Prostate gland (tissue), 2 donors: ENCODE measurements around the gene GALNT15.

Experiments
- POLR2A ChIP-seq: fragments of 450-650 bp; IDR thresholded peaks from one replicate; pipeline ENCODE4 v1.6.1; 2016; ENCODE audit warnings: antibody characterized with exemption, mild to moderate bottlenecking
- POLR2AphosphoS5 ChIP-seq: sonication (generic); formaldehyde crosslinking; IDR thresholded peaks from one replicate; pipeline ENCODE4 v1.6.1; 2017; ENCODE audit warnings: antibody characterized with exemption
- TF ChIP-seq, protein P1 (sequence below), 4 experiments: fragments of 200-600 bp in 2 of 4; fragments of 450-650 bp in 2 of 4; sonication (generic) in 2 of 4; IDR thresholded peaks; 1 replicate in 3 of 4; 2 replicates in 1 of 4; pipeline ENCODE4 v1.5.1; 2016 to 2019; ENCODE audit warnings: antibody characterized with exemption in 4 of 4, mild to moderate bottlenecking in 2 of 4, moderate library complexity in 2 of 4

DNA sequence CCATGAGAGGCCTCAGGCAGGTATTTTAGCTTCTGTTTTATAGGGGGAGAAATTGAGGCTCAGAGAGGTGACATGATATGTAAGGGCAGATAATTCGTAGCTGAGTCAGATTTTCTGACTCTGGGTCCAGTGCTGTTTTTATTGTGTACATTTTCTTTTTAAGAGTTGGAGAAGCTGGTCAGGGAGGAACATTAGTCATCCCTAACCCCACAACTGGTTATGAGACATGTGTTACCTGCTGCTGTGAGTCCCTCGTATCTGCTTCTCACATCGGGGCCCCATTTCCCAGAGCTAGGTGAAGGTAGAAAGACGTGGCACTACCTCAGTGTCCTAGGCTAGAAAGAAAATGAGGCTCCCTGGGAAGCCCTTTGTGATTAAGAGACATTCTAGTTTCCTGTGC, 28.6 kb downstream of the GALNT15 start:
- TF ChIP-seq, protein P1, sequence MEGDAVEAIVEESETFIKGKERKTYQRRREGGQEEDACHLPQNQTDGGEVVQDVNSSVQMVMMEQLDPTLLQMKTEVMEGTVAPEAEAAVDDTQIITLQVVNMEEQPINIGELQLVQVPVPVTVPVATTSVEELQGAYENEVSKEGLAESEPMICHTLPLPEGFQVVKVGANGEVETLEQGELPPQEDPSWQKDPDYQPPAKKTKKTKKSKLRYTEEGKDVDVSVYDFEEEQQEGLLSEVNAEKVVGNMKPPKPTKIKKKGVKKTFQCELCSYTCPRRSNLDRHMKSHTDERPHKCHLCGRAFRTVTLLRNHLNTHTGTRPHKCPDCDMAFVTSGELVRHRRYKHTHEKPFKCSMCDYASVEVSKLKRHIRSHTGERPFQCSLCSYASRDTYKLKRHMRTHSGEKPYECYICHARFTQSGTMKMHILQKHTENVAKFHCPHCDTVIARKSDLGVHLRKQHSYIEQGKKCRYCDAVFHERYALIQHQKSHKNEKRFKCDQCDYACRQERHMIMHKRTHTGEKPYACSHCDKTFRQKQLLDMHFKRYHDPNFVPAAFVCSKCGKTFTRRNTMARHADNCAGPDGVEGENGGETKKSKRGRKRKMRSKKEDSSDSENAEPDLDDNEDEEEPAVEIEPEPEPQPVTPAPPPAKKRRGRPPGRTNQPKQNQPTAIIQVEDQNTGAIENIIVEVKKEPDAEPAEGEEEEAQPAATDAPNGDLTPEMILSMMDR (IDR thresholded peaks at IDR 0.05) = no peak
- TF ChIP-seq POLR2A = no peak
- no peak for TF ChIP-seq POLR2AphosphoS5
